ENCODE results near the gene KANSL1. TPM values are rescaled to one million over a fixed set of nuclear protein-coding genes. Genes with fewer than 3 reads are reported as not detected.
"Not testable (repeated sequence)": the region's sequence is repeated elsewhere in the genome, so short reads cannot be mapped to it uniquely, and the experiment has no call there.

KANSL1 gene
- total and polyA plus RNA-seq, 10 of the 15 experiments (the other 5 are each of a cell fraction or from before 2014, with no cell fraction given) = 4.7 to 60.6 (median 28.0) TPM

DNA sequence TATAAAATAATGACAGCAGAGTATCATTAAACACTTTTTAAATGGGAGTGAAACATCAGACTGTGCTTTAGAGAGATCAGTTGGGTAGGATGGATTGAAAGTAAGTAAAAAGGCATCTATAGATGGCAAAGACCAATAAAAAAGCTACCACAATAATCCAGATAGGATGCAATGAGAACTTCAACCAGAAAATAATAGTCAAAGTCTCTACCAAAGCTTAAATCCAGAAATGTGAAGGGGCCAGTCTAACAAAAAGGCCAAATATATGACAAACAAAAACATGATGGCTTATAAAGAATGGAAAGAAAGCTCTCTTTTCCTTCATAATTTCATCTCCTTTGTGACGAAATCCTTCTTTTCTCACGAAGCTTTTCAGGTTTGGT lies 12.3 kb downstream of the KANSL1 start (continued):
- TF ChIP-seq, protein P1, sequence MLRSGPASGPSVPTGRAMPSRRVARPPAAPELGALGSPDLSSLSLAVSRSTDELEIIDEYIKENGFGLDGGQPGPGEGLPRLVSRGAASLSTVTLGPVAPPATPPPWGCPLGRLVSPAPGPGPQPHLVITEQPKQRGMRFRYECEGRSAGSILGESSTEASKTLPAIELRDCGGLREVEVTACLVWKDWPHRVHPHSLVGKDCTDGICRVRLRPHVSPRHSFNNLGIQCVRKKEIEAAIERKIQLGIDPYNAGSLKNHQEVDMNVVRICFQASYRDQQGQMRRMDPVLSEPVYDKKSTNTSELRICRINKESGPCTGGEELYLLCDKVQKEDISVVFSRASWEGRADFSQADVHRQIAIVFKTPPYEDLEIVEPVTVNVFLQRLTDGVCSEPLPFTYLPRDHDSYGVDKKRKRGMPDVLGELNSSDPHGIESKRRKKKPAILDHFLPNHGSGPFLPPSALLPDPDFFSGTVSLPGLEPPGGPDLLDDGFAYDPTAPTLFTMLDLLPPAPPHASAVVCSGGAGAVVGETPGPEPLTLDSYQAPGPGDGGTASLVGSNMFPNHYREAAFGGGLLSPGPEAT (IDR thresholded peaks at IDR 0.05; ENCODE audit: low read depth) = no peak
- TF ChIP-seq TCF3 (IDR thresholded peaks at IDR 0.05; ENCODE audit: borderline replicate concordance, insufficient read depth, low read depth, low read length) = no peak
- TF ChIP-seq, protein P2, sequence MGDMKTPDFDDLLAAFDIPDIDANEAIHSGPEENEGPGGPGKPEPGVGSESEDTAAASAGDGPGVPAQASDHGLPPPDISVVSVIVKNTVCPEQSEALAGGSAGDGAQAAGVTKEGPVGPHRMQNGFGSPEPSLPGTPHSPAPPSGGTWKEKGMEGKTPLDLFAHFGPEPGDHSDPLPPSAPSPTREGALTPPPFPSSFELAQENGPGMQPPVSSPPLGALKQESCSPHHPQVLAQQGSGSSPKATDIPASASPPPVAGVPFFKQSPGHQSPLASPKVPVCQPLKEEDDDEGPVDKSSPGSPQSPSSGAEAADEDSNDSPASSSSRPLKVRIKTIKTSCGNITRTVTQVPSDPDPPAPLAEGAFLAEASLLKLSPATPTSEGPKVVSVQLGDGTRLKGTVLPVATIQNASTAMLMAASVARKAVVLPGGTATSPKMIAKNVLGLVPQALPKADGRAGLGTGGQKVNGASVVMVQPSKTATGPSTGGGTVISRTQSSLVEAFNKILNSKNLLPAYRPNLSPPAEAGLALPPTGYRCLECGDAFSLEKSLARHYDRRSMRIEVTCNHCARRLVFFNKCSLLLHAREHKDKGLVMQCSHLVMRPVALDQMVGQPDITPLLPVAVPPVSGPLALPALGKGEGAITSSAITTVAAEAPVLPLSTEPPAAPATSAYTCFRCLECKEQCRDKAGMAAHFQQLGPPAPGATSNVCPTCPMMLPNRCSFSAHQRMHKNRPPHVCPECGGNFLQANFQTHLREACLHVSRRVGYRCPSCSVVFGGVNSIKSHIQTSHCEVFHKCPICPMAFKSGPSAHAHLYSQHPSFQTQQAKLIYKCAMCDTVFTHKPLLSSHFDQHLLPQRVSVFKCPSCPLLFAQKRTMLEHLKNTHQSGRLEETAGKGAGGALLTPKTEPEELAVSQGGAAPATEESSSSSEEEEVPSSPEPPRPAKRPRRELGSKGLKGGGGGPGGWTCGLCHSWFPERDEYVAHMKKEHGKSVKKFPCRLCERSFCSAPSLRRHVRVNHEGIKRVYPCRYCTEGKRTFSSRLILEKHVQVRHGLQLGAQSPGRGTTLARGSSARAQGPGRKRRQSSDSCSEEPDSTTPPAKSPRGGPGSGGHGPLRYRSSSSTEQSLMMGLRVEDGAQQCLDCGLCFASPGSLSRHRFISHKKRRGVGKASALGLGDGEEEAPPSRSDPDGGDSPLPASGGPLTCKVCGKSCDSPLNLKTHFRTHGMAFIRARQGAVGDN (IDR thresholded peaks at IDR 0.05) = no peak

DNA sequence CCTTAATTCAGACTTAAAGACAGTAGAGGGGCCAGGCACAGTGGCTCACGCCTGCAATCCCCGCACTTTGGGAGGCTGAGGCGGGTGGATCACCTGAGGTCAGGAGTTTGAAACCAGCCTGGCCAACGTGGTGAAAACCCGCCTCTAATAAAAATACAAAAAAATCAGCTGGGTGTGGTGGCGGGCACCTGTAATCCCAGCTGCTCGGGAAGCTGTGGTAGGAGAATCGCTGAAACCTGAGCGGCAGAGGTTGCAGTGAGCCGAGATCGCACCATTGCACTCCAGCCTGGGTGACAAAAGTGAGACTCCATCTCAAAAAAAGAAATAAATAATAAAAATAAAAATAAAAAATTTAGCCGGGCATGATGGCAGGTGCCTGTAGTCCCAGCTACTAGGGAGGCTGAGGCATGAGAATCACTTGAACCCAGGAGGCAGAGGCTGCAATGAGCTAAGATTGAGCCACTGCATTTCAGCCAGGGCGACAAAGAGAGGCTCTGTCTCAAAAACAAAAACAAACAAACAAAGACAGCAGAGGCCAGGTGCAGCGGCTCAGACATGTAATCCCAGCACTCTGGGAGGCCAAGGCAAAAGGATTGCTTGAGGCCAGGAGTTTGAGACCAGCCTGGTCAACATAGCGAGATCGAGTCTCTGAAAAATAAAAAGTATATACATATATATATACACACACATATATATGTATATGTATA lies 12.9 kb downstream of the KANSL1 start:
- H4K20me1 ChIP-seq (ENCODE audit: control insufficient read depth, insufficient read depth); H3K9ac ChIP-seq (ENCODE audit: control insufficient read depth, insufficient read depth, low read length); H3K9me3 ChIP-seq (replicated peaks; ENCODE audit: control insufficient read depth, insufficient read depth, low read length); H3K4me3 ChIP-seq; DNase-seq (ENCODE audit: low read depth, low spot score); FAIRE-seq; H3K27ac ChIP-seq (ENCODE audit: control insufficient read depth, insufficient read depth); H2AFZ ChIP-seq (ENCODE audit: control insufficient read depth, low read depth, low read length); H3K27me3 ChIP-seq (replicated peaks in 1 of 2; ENCODE audit: control insufficient read depth in 2 of 2, insufficient read depth in 2 of 2, low read length in 1 of 2); ATAC-seq; H3K4me2 ChIP-seq (ENCODE audit: control insufficient read depth, insufficient read depth); intact Hi-C loops (cut with micrococcal nuclease; ENCODE audit: unreplicated experiment); H3K36me3 ChIP-seq (ENCODE audit: control insufficient read depth in 2 of 2, insufficient read depth in 2 of 2, low read length in 1 of 2); in situ Hi-C loops (cut with MboI); BruUV-seq (replicated peaks): not testable (repeated sequence)
- 91% methylated on average over 16 of the region's 16 CpGs for WGBS (ENCODE audit: insufficient coverage, insufficient replicate concordance, low lambda C conversion rate, missing lambda C conversion rate)
- CTCF ChIA-PET = interaction anchor here (0.8 to 5.2 kb wide), 15 partner anchors 8 to 136 kb away, joined by 3 to 39 read pairs (median 5); partner anchors contain the start of gene KANSL1
- RAD21 ChIA-PET (ENCODE audit: unreplicated experiment) = interaction anchor here (0.9 to 3.0 kb wide), 8 partner anchors 8 to 176 kb away, joined by 3 to 16 read pairs (median 4); partner anchors contain the start of gene KANSL1
- POLR2A ChIA-PET = interaction anchor here (0.7 to 2.6 kb wide), 6 partner anchors 16 to 116 kb away, joined by 3 to 10 read pairs (median 4); no protein-coding TSS in a partner anchor
- TF ChIP-seq, protein P3, sequence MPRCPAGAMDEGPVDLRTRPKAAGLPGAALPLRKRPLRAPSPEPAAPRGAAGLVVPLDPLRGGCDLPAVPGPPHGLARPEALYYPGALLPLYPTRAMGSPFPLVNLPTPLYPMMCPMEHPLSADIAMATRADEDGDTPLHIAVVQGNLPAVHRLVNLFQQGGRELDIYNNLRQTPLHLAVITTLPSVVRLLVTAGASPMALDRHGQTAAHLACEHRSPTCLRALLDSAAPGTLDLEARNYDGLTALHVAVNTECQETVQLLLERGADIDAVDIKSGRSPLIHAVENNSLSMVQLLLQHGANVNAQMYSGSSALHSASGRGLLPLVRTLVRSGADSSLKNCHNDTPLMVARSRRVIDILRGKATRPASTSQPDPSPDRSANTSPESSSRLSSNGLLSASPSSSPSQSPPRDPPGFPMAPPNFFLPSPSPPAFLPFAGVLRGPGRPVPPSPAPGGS (IDR thresholded peaks at IDR 0.05; ENCODE audit: borderline replicate concordance, insufficient read depth, low read depth, low read length, poor library complexity, severe bottlenecking) = peak; percentile 37
- TF ChIP-seq, protein P4, sequence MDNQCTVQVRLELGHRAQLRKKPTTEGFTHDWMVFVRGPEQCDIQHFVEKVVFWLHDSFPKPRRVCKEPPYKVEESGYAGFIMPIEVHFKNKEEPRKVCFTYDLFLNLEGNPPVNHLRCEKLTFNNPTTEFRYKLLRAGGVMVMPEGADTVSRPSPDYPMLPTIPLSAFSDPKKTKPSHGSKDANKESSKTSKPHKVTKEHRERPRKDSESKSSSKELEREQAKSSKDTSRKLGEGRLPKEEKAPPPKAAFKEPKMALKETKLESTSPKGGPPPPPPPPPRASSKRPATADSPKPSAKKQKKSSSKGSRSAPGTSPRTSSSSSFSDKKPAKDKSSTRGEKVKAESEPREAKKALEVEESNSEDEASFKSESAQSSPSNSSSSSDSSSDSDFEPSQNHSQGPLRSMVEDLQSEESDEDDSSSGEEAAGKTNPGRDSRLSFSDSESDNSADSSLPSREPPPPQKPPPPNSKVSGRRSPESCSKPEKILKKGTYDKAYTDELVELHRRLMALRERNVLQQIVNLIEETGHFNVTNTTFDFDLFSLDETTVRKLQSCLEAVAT (IDR thresholded peaks at IDR 0.05) = peak; percentile 80
- TF ChIP-seq YY1 (IDR thresholded peaks at IDR 0.05; ENCODE audit: low read depth, low read length) = 0 out of 2 replicates have a peak, but pooled peaks have one; percentile 2
- SMC1A ChIA-PET (ENCODE audit: uncharacterized antibody, unreplicated experiment) = interaction anchor here (0.6 to 24.2 kb wide), 19 partner anchors 5 to 212 kb away, joined by 3 to 478 read pairs (median 4); no protein-coding TSS in a partner anchor
- H3K4me1 ChIP-seq (ENCODE audit: control insufficient read depth, insufficient read depth, low read length) = peaks cover 55% of the 10 kb centered on the region
- H3K79me2 ChIP-seq (ENCODE audit: control insufficient read depth, insufficient read depth, low read length) = peaks cover 100% of the 10 kb centered on the region
